Caki2 (cell line): ENCODE results near the gene CDIPT. TPM values are rescaled to one million over a fixed set of nuclear protein-coding genes. Genes with fewer than 3 reads are reported as not detected.

ENCODE experiments used
- DNase-seq: peaks from one replicate; pipeline ENCODE4 v3.0.0-alpha.2; 2015; ENCODE audit warnings: low read depth
- in situ Hi-C: cut with HindIII; loops from 2 replicates; pipeline ENCODE4 v1.10.0; 2016; ENCODE audit warnings: low sequenced_read_pairs, low pct_unique_long_range_greater_than_20kb, mixed read lengths
- total RNA-seq: library from RNA; depleted of rRNA; stranded (reverse); fragments of >200 nt; shearing (Covaris generic); gene quantifications from 2 replicates; pipeline ENCODE4 v1.2.3, GENCODE V29; 2014; ENCODE audit warnings: low replicate concordance

The CDIPT gene
- total RNA-seq, 1 experiment from 2014 or later, result 130 TPM

GRCh38 chr16:29819506-29819905 is 43.5 kb downstream of the CDIPT start:
- DNase-seq, result no peak
- in situ Hi-C loops, result no loop called here

DNA sequence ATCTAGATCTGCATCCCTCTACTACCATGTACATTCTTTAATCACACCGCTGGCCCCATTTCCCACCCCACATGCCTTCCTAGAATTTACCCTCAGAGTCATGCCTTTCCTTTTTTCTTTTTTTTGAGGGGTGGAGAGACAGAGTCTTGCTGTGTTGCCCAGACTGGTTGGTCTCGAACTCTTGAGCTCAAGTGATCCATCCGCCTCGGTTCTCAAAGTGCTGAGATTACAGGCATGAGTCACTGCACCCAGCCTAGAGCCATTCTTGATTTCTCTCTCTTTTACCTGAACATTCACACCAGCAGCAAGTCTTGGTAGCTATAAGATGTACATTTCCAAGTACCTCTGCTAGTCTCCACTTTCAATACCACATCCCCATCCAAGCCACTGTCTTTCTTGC is 44.9 kb downstream of the CDIPT start:
- no peak for DNase-seq
- in situ Hi-C loops, result no loop called here

- in situ Hi-C loops, result no loop called here
- DNase-seq, result peak; percentile 83
Observed at GRCh38 chr16:29816694-29817441, 46.2 kb downstream of the CDIPT start.

GRCh38 chr16:29815793-29816693 is 47.0 kb downstream of the CDIPT start, which contains the start of gene PAGR1:
Gene PAGR1 (plus strand): TSS chr16:29816152. CDS start chr16:29816526, 374 bp downstream.
- in situ Hi-C loops, result no loop called here

GRCh38 chr16:29815032-29815721 is 47.8 kb downstream of the CDIPT start:
- in situ Hi-C loops, result no loop called here
- no peak for DNase-seq

More at GRCh38 chr16:29815793-29816693, 47.0 kb downstream of the CDIPT start, which contains the start of gene PAGR1:
- DNase-seq, result peak; percentile 99

GRCh38 chr16:29814592-29814991 is 48.4 kb downstream of the CDIPT start:
- no peak for DNase-seq
- in situ Hi-C loops, result no loop called here

- in situ Hi-C loops, result no loop called here
- no peak for DNase-seq
Observed at GRCh38 chr16:29813644-29814562, 49.1 kb downstream of the CDIPT start.

GRCh38 chr16:29812754-29813643 is 50.0 kb downstream of the CDIPT start:
- DNase-seq, result no peak

DNA sequence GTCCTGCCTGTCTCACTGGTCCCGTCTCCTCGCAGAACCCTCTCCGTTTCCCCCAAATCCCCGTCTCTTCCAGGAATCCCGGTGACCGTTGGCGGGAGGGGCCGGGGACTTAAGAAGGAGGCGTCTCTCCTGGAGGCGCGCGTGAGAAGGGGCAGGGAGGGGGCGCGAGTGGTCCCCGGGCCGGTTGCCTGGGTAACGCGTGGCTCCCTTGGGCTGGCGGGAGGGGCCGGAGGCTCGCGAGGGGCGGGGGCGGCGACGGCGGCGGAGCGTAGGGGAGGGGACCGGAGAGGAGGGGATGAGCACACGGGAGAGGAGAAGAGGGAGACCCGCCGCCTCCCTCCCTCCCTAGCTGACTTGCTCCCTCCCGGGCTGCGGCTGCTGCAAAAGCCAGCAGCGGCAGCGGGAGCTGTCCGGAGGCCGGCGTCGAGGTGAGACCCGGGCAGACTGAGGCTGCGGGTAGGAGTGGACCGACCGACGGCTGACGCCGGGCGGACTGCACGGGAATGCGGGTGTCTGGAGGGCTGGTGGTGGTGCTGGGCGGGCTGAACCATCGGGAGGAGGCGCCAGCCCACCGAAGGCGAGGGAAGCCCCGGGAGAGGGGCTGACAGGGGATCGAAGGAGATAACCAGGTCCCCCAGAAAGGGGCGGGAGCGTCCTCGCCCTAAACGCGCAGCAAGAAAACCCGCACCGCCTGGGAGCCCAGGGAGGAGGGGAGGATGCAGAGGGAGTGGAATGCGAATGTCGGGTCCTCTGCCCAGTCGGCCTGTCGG is 50.9 kb downstream of the CDIPT start, which contains the start of gene PRRT2:
PRRT2 (plus strand) TSS at position 298 of the 770 bp plus-strand sequence. CDS start 862 bp downstream, outside the sequence.
- no peak for DNase-seq
- in situ Hi-C loops, result no loop called here

More at GRCh38 chr16:29812754-29813643, 50.0 kb downstream of the CDIPT start:
- in situ Hi-C loops, result no loop called here

DNA sequence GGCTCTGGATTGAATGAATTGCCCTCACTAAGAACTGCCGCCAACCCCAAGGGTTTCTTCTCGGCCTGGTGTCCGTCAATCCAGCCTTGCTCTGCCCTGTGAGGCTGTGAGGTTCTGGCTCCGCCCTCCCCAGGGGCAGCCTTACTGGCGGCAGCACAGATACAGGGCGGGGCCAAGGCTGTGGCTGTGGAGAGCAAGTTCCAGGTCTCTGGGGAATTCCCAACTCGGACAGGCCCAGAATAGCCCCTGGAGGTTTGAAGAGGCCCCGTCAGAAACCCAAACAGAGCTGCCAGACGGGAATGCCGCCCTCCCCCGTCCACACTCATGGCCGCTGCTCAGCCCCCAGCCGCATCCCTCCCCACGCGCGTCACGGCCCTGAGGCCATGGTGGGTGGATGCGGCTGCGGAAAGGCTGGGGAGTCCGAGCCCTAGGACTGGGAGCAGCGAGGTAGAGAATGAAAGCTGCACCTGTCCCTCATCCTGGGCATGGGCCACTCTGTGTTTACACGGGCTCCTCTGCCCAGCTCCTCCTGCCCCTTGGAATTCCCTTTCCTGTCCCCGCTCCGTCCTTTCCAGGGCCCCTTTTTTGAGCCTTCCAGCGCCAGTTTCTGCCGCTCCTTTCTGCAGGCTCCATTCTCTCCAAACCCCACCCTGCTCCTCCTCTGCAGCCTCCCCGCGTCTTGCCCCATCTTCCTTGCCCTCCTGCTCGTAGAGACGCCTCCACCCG is 51.7 kb downstream of the CDIPT start:
- in situ Hi-C loops, result no loop called here
- peak; percentile 96 for DNase-seq

DNA sequence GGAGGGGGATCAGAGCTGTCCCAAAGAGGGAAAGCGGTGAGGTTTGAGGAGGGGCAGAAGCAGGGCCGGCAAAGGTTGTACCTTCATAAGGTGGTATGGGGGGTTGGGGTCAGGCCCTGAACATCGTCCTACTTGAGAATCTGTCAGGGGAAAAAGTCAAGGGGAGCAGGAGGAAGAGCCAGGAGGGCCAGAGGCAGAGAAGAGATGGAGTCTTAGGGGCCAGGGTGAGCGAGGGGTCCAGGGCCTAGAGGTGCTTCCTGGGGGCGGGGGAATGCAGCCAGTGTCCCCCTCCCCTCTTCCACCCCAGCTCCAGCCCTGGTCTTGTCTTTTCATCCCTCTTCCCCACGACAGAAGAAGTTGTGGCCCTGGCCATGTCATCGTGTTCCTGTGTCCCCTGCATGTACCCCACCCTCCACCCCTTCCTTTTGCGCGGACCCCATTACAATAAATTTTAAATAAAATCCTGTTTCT is 52.3 kb downstream of the CDIPT start:
- in situ Hi-C loops, result no loop called here
- no peak for DNase-seq

DNA sequence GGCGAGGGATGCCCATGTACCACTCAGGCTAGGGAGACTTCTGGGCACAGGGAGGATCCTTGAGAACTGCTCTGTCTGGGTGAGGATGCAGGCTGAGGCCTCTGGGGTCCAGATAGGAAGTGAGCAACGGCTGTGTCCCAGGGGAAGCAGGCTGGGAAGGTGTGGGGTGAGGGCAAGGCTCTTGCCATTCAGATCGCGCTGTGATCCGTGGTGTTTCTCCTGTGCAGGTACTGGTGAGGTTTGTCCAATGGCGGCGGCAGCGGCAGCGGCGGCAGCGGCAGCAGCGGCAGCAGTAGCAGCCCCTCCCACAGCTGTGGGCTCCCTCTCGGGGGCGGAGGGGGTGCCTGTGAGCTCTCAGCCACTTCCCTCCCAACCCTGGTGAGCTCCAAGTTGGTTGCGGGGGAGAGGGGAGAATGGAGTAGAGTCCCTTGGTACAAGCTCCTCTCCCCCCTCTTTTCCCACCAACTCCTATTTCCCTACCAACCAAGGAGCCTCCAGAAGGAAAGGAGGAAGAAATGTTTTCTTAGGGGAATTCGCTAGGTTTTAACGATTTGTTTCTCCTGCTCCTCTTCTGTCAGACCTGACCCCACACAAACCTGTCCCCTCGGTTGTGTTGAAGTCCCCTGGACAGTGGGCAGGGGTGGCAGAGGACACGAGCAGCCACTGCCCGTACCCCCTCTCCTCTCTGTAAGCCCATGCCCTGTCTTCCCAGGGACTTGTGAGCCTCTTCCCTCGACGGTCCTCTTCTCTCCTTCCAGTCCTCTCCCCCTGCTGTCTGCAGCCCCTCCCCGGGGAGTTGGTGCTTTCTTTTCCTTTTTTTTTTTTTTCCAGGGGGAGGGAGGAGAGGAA is 53.0 kb downstream of the CDIPT start:
- no peak for DNase-seq
- in situ Hi-C loops, result no loop called here

DNA sequence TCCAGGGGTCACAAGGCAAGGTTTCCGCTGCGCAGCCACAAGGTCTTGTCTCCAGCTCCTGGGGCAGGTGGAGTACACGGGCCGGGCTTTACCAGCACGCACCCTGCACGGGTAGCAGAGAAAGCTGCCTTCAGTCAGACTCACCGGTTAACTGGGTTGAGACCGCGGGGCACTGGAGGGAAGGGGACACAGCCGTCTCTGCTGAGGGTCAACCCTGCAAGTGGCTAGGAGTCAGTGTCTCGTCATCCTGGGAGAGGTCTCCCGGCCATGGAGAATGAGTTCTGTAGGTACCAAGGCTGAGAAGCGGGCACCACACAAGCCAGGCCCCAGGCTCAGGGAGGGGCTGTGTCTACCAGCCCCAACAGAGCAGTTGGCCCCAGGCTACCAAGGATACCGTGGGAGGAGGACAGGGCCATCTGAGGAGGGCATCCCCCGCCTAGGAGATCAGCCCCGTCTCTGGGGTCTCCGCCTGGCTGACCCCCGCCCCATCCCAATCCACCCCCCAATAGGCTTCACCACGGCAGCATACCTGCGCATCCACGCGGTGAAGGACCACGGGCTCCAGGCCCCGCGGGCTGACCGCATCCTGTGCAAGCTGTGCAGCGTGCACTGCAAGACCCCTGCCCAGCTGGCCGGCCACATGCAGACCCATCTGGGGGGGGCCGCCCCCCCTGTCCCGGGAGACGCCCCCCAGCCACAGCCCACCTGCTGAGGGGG is 53.8 kb downstream of the CDIPT start:
- DNase-seq, result no peak
- in situ Hi-C loops, result no loop called here
